B cell (primary cell): Measurements from ENCODE around the gene CCDC146.

Experiments
- CTCF ChIP-seq: fragments of 200-600 bp; IDR thresholded peaks from one replicate; pipeline ENCODE4 v1.8.0; 2022; ENCODE audit warnings: antibody characterized with exemption, mild to moderate bottlenecking
- EZH2 ChIP-seq: IDR thresholded peaks from 2 replicates; pipeline ENCODE4 v1.6.1; 2012; ENCODE audit warnings: borderline replicate concordance, low read depth, mild to moderate bottlenecking, moderate library complexity, low read length; ENCODE audit not compliant: insufficient read depth, poor library complexity, severe bottlenecking

- TF ChIP-seq EZH2 (no peak), CTCF (no peak)
Measured at GRCh38 chr7:77157446-77157845, 35.0 kb downstream of the CCDC146 start.
